ENCODE measurements around the gene NABP1.

NABP1 gene

DNA sequence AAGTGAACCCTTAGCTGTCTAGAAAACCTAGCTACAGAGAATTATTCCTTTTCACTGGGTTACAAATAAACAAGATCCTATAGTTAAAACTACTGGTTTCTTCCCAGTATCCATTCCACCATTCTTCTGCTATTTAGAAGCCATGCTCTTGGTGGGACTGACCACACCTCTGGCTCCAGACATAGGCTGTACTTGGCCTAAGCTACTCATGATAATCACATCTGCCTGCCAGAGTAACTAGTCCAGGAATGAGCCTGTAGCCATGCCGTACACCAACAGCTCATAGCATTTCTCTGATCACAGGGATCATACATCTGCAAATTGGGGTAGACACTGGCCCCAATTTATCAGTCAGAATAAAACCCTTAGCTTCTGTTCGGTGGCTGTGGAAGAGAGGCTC is 33.7 kb downstream of the NABP1 start:
- no peaks in the 10 kb centered on the region for H3K9me3 ChIP-seq (ENCODE audit: insufficient read depth, low read depth, low read length)
- H3K27me3 ChIP-seq (ENCODE audit: insufficient read depth, low read length, poor library complexity, severe bottlenecking), result no peaks in the 10 kb centered on the region
- H3K9me2 ChIP-seq (replicated peaks; ENCODE audit: low read depth, low read length), result no peaks in the 10 kb centered on the region
- H3K4me2 ChIP-seq (ENCODE audit: low read depth, low read length, poor library complexity, severe bottlenecking), result no peak overlapping the region
- H4K20me1 ChIP-seq (ENCODE audit: insufficient read depth, low read length, poor library complexity, severe bottlenecking), result no peaks in the 10 kb centered on the region
- TF ChIP-seq EZH2phosphoT487 (IDR thresholded peaks at IDR 0.05; ENCODE audit: borderline replicate concordance), result no peak
- TF ChIP-seq, protein P1, sequence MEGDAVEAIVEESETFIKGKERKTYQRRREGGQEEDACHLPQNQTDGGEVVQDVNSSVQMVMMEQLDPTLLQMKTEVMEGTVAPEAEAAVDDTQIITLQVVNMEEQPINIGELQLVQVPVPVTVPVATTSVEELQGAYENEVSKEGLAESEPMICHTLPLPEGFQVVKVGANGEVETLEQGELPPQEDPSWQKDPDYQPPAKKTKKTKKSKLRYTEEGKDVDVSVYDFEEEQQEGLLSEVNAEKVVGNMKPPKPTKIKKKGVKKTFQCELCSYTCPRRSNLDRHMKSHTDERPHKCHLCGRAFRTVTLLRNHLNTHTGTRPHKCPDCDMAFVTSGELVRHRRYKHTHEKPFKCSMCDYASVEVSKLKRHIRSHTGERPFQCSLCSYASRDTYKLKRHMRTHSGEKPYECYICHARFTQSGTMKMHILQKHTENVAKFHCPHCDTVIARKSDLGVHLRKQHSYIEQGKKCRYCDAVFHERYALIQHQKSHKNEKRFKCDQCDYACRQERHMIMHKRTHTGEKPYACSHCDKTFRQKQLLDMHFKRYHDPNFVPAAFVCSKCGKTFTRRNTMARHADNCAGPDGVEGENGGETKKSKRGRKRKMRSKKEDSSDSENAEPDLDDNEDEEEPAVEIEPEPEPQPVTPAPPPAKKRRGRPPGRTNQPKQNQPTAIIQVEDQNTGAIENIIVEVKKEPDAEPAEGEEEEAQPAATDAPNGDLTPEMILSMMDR (conservative IDR thresholded peaks at IDR 0.05; ENCODE audit: low read length), result no peak
- H3K4me1 ChIP-seq (ENCODE audit: insufficient read depth, low read length, poor library complexity, severe bottlenecking), result no peaks in the 10 kb centered on the region
- H3K4me3 ChIP-seq (ENCODE audit: low read length, poor library complexity, severe bottlenecking), result no peak overlapping the region
- no peak overlapping the region for H2AFZ ChIP-seq (ENCODE audit: low read length)
- H3K36me3 ChIP-seq (ENCODE audit: insufficient read depth, low read length), result no peaks in the 10 kb centered on the region
- no peaks in the 10 kb centered on the region for H3K79me2 ChIP-seq (ENCODE audit: insufficient read depth, low read length)
- no peak overlapping the region for H3K9ac ChIP-seq (ENCODE audit: low read depth, low read length, poor library complexity, severe bottlenecking)
- H3F3A ChIP-seq (ENCODE audit: low read depth), result no peaks in the 10 kb centered on the region

DNA sequence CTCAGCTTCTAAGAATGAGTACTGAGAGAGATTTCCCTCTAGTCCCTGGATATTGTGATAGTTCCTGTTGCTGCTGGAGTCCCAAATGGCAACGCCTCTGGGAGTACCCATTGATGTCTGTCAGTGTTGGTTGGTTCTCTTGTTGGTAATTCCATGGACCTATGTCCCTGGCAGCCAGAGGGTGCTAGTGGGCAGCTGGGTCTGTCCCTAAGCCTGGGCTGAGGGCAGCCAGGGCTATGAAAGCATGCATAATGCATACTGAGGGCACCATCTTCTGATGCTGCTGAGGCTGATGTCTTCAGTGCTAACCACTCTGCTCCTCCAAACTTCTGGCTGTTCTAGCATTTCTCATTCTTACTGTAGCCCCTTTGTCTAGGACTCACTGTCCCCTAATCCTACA is 35.9 kb downstream of the NABP1 start:
- no peak overlapping the region for H2AFZ ChIP-seq (ENCODE audit: low read length)
- H3K9me3 ChIP-seq (ENCODE audit: insufficient read depth, low read depth, low read length), result no peaks in the 10 kb centered on the region
- no peaks in the 10 kb centered on the region for H4K20me1 ChIP-seq (ENCODE audit: insufficient read depth, low read length, poor library complexity, severe bottlenecking)
- H3K4me3 ChIP-seq (ENCODE audit: low read length, poor library complexity, severe bottlenecking), result no peak overlapping the region
- H3K9me2 ChIP-seq (replicated peaks; ENCODE audit: low read depth, low read length), result no peaks in the 10 kb centered on the region
- H3K79me2 ChIP-seq (ENCODE audit: insufficient read depth, low read length), result no peaks in the 10 kb centered on the region
- no peaks in the 10 kb centered on the region for H3K36me3 ChIP-seq (ENCODE audit: insufficient read depth, low read length)
- H3F3A ChIP-seq (ENCODE audit: low read depth), result no peaks in the 10 kb centered on the region
- no peak overlapping the region for H3K9ac ChIP-seq (ENCODE audit: low read depth, low read length, poor library complexity, severe bottlenecking)
- no peaks in the 10 kb centered on the region for H3K4me1 ChIP-seq (ENCODE audit: insufficient read depth, low read length, poor library complexity, severe bottlenecking)
- TF ChIP-seq, protein P1 (conservative IDR thresholded peaks at IDR 0.05; ENCODE audit: low read length), result peak; percentile 52
- no peak for TF ChIP-seq EZH2phosphoT487 (IDR thresholded peaks at IDR 0.05; ENCODE audit: borderline replicate concordance)
- H3K4me2 ChIP-seq (ENCODE audit: low read depth, low read length, poor library complexity, severe bottlenecking), result no peak overlapping the region
- no peaks in the 10 kb centered on the region for H3K27me3 ChIP-seq (ENCODE audit: insufficient read depth, low read length, poor library complexity, severe bottlenecking)

DNA sequence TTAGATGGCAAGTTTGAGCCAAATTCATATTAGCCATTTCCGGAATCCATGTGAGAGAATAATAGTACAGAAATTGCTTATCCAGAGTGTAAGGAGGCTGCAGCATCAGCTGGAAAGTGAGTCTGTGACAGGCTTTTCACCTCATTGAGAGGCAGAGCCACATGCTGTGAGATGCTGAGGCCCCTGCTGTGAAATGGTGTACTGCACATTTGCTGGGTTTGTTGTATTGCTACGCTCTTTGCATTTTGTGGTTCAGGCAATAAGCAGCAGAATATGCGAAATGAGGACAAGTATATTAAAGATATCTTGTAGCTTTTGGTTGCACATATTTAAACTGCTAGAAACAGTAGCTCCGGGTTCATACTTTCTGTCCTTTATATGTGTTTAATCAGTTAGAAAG is 37.0 kb downstream of the NABP1 start:
- no peaks in the 10 kb centered on the region for H3K79me2 ChIP-seq (ENCODE audit: insufficient read depth, low read length)
- no peaks in the 10 kb centered on the region for H4K20me1 ChIP-seq (ENCODE audit: insufficient read depth, low read length, poor library complexity, severe bottlenecking)
- no peak overlapping the region for H3K9ac ChIP-seq (ENCODE audit: low read depth, low read length, poor library complexity, severe bottlenecking)
- no peaks in the 10 kb centered on the region for H3K9me2 ChIP-seq (replicated peaks; ENCODE audit: low read depth, low read length)
- no peak for TF ChIP-seq EZH2phosphoT487 (IDR thresholded peaks at IDR 0.05; ENCODE audit: borderline replicate concordance)
- TF ChIP-seq, protein P1 (conservative IDR thresholded peaks at IDR 0.05; ENCODE audit: low read length), result no peak
- H3K4me2 ChIP-seq (ENCODE audit: low read depth, low read length, poor library complexity, severe bottlenecking), result no peak overlapping the region
- H3K4me3 ChIP-seq (ENCODE audit: low read length, poor library complexity, severe bottlenecking), result no peak overlapping the region
- H3K9me3 ChIP-seq (ENCODE audit: insufficient read depth, low read depth, low read length), result no peaks in the 10 kb centered on the region
- H3K27me3 ChIP-seq (ENCODE audit: insufficient read depth, low read length, poor library complexity, severe bottlenecking), result no peaks in the 10 kb centered on the region
- H3F3A ChIP-seq (ENCODE audit: low read depth), result no peaks in the 10 kb centered on the region
- H2AFZ ChIP-seq (ENCODE audit: low read length), result no peak overlapping the region
- H3K36me3 ChIP-seq (ENCODE audit: insufficient read depth, low read length), result no peaks in the 10 kb centered on the region
- H3K4me1 ChIP-seq (ENCODE audit: insufficient read depth, low read length, poor library complexity, severe bottlenecking), result no peaks in the 10 kb centered on the region

All from Loucy (cell line).